GM23338 (cell line): ENCODE measurements around the gene GOLGA1. TPM values are rescaled to one million over a fixed set of nuclear protein-coding genes. Genes with fewer than 3 reads are reported as not detected.
"Not testable (repeated sequence)": the region's sequence is repeated elsewhere in the genome, so short reads cannot be mapped to it uniquely, and the experiment has no call there.

ENCODE experiments used
- ATAC-seq: fragments of 200-7000 bp; cut with Tn5 transposase; 3 replicates; pipeline ENCODE4 v1.9.1; 2020
- DNase-seq: peaks from one replicate; pipeline ENCODE4 v3.0.0-alpha.2; 2015; ENCODE audit warnings: low spot score
- H2AFZ ChIP-seq: fragments of 200-600 bp; sonication (generic); 2 replicates; pipeline ENCODE4 v1.8.0; 2016; ENCODE audit warnings: antibody characterized with exemption, mild to moderate bottlenecking, moderate library complexity
- H3F3A ChIP-seq: fragments of 200-600 bp; sonication (generic); replicated peaks from 2 replicates; pipeline ENCODE4 v1.8.0; 2017; ENCODE audit warnings: antibody characterized with exemption, mixed run types, low read depth
- H3K27ac ChIP-seq: fragments of 200-600 bp; sonication (generic); 2 replicates; pipeline ENCODE4 v1.6.1; 2016; ENCODE audit warnings: low read depth
- H3K27me3 ChIP-seq: fragments of 200-600 bp; sonication (generic); 2 replicates; pipeline ENCODE4 v1.8.0; 2016; ENCODE audit warnings: mild to moderate bottlenecking, mixed run types, moderate library complexity; ENCODE audit not compliant: insufficient read depth
- H3K36me3 ChIP-seq: fragments of 200-600 bp; sonication (generic); 2 replicates; pipeline ENCODE4 v1.8.0; 2016; ENCODE audit warnings: mild to moderate bottlenecking; ENCODE audit not compliant: insufficient read depth
- H3K4me1 ChIP-seq: fragments of 200-600 bp; sonication (generic); 2 replicates; pipeline ENCODE4 v1.8.0; 2016; ENCODE audit warnings: mild to moderate bottlenecking, moderate library complexity; ENCODE audit not compliant: insufficient read depth
- H3K4me2 ChIP-seq: fragments of 200-600 bp; sonication (generic); 2 replicates; pipeline ENCODE4 v1.7.1; 2017; ENCODE audit warnings: mixed run types
- H3K4me3 ChIP-seq: fragments of 200-600 bp; sonication (generic); 2 replicates; pipeline ENCODE4 v1.6.1; 2016; ENCODE audit warnings: mixed run types
- H3K79me2 ChIP-seq: fragments of 200-600 bp; sonication (generic); replicated peaks from 2 replicates; pipeline ENCODE4 v1.8.0; 2017; ENCODE audit warnings: mild to moderate bottlenecking; ENCODE audit not compliant: insufficient read depth
- H3K9me2 ChIP-seq: fragments of 200-600 bp; sonication (generic); 2 replicates; pipeline ENCODE4 v1.8.0; 2017; ENCODE audit not compliant: insufficient read depth
- H4K20me1 ChIP-seq: fragments of 200-600 bp; sonication (generic); replicated peaks from 2 replicates; pipeline ENCODE4 v1.8.0; 2017; ENCODE audit warnings: mild to moderate bottlenecking; ENCODE audit not compliant: insufficient read depth
- H3K27ac Mint-ChIP-seq: 2 replicates; pipeline ENCODE4 v1.8.0; 2020; ENCODE audit warnings: inconsistent platforms, mild to moderate bottlenecking, moderate library complexity, mixed read lengths
- H3K27me3 Mint-ChIP-seq: 3 replicates; pipeline ENCODE4 v1.8.0; 2022; ENCODE audit warnings: low read depth, mild to moderate bottlenecking, moderate library complexity, mixed read lengths, inconsistent platforms; ENCODE audit not compliant: insufficient read depth, poor library complexity
- H3K36me3 Mint-ChIP-seq: 3 replicates; pipeline ENCODE4 v1.8.0; 2021; ENCODE audit warnings: low read depth, mild to moderate bottlenecking, inconsistent platforms, moderate library complexity, mixed read lengths
- H3K4me1 Mint-ChIP-seq: 3 replicates; pipeline ENCODE4 v1.8.0; 2020; ENCODE audit warnings: mild to moderate bottlenecking, inconsistent platforms, mixed read lengths
- H3K4me3 Mint-ChIP-seq: 3 replicates; pipeline ENCODE4 v1.8.0; 2021; ENCODE audit warnings: moderate library complexity, mild to moderate bottlenecking, inconsistent platforms, mixed read lengths
- H3K9me3 Mint-ChIP-seq: 3 replicates; pipeline ENCODE4 v1.8.0; 2020; ENCODE audit warnings: moderate library complexity, mild to moderate bottlenecking, inconsistent platforms, mixed read lengths
- CREB1 ChIP-seq: fragments of 250-450 bp; sonication (Bioruptor Pico); IDR thresholded peaks from 2 replicates; pipeline ENCODE4 v1.5.0; 2020; ENCODE audit warnings: low read depth, mild to moderate bottlenecking, moderate library complexity
- EZH2 ChIP-seq: fragments of 200-600 bp; sonication (generic); IDR thresholded peaks from one replicate; pipeline ENCODE4 v1.8.0; 2017; ENCODE audit warnings: antibody characterized with exemption, mild to moderate bottlenecking, low read depth; ENCODE audit not compliant: unreplicated experiment
- JUNB ChIP-seq: IDR thresholded peaks from one replicate; pipeline ENCODE4 v1.6.1; 2016; ENCODE audit warnings: antibody characterized with exemption; ENCODE audit not compliant: unreplicated experiment
- NANOG ChIP-seq: IDR thresholded peaks from 2 replicates; pipeline ENCODE4 v1.6.1; 2016; ENCODE audit warnings: antibody characterized with exemption, borderline replicate concordance
- POLR2AphosphoS5 ChIP-seq: IDR thresholded peaks from 2 replicates; pipeline ENCODE4 v1.6.1; 2016; ENCODE audit warnings: antibody characterized with exemption, low read depth
- REST ChIP-seq: IDR thresholded peaks from one replicate; pipeline ENCODE4 v1.6.1; 2018; ENCODE audit warnings: antibody characterized with exemption; ENCODE audit not compliant: unreplicated experiment
- STAT1 ChIP-seq: IDR thresholded peaks from one replicate; pipeline ENCODE4 v1.6.1; 2016; ENCODE audit warnings: antibody characterized with exemption; ENCODE audit not compliant: unreplicated experiment
- ZNF114 ChIP-seq: fragments of 250-450 bp; sonication (Bioruptor Pico); IDR thresholded peaks from 2 replicates; pipeline ENCODE4 v1.5.0; 2020; ENCODE audit warnings: mild to moderate bottlenecking, moderate library complexity
- ZNF331 ChIP-seq: fragments of 250-450 bp; sonication (Bioruptor Pico); IDR thresholded peaks from 2 replicates; pipeline ENCODE4 v1.5.0; 2020; ENCODE audit warnings: low read depth, mild to moderate bottlenecking, moderate library complexity
- ZNF462 ChIP-seq: fragments of 250-450 bp; sonication (Bioruptor Pico); IDR thresholded peaks from 2 replicates; pipeline ENCODE4 v1.5.0; 2020; ENCODE audit warnings: mild to moderate bottlenecking, moderate library complexity
- polyA plus RNA-seq: library from polyadenylated mRNA; unstranded; fragments of >200 nt; fragmentation: Nextera tagmentation; extraction: Ambion mirVana; gene quantifications from 2 replicates; pipeline ENCODE4 v1.2.1, GENCODE V29; 2016
- total RNA-seq: library from RNA; depleted of rRNA; stranded (reverse); fragments of >200 nt; shearing (Covaris generic); gene quantifications from 2 replicates; pipeline ENCODE4 v1.2.3, GENCODE V29; 2014
- TF ChIP-seq, protein P1 (sequence below): IDR thresholded peaks from 2 replicates; pipeline ENCODE4 v1.6.1; 2016; ENCODE audit warnings: antibody characterized with exemption

The GOLGA1 gene
- total and polyA plus RNA-seq, 2 experiments from 2014 or later, result 6.1 to 8.0 TPM

DNA sequence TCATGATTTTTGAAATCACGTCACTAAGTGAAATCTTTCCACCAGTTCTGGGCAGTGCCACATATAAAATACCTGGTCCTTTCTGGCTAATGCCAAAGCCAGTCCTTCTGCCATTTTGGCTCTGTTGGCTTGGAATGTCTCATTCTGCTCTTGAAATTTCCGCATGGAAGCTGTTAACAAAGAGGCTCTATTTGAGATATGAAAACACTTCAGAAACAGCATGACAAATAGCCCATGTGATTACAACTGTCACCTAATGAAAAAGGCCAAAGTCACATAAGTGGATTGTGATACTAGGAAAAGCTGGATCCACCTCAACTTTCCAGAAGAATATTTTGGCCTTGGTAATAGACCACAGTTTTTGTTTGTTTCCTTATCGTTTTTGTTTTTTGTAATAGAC is 12.8 kb downstream of the GOLGA1 start (continued):
- TF ChIP-seq REST, result no peak
- TF ChIP-seq CREB1 (CRISPR knock-in tag), result no peak
- no peak for TF ChIP-seq POLR2AphosphoS5
- no peak for TF ChIP-seq STAT1
- TF ChIP-seq NANOG, result no peak
- TF ChIP-seq ZNF114 (CRISPR knock-in tag), result no peak
- TF ChIP-seq JUNB, result no peak
- TF ChIP-seq, protein P1, sequence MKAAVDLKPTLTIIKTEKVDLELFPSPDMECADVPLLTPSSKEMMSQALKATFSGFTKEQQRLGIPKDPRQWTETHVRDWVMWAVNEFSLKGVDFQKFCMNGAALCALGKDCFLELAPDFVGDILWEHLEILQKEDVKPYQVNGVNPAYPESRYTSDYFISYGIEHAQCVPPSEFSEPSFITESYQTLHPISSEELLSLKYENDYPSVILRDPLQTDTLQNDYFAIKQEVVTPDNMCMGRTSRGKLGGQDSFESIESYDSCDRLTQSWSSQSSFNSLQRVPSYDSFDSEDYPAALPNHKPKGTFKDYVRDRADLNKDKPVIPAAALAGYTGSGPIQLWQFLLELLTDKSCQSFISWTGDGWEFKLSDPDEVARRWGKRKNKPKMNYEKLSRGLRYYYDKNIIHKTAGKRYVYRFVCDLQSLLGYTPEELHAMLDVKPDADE, result no peak

GRCh38 chr9:124920394-124920793 is 20.5 kb downstream of the GOLGA1 start:
- H3K27me3 Mint-ChIP-seq, H4K20me1 ChIP-seq, H3F3A ChIP-seq, H3K27ac ChIP-seq, H3K9me2 ChIP-seq, H3K4me3 Mint-ChIP-seq, H3K4me2 ChIP-seq, DNase-seq, H2AFZ ChIP-seq, H3K9me3 Mint-ChIP-seq, H3K27ac Mint-ChIP-seq, H3K4me3 ChIP-seq, H3K4me1 Mint-ChIP-seq, H3K36me3 Mint-ChIP-seq, H3K4me1 ChIP-seq, H3K79me2 ChIP-seq, H3K27me3 ChIP-seq, H3K36me3 ChIP-seq, ATAC-seq: not testable (repeated sequence)

DNA sequence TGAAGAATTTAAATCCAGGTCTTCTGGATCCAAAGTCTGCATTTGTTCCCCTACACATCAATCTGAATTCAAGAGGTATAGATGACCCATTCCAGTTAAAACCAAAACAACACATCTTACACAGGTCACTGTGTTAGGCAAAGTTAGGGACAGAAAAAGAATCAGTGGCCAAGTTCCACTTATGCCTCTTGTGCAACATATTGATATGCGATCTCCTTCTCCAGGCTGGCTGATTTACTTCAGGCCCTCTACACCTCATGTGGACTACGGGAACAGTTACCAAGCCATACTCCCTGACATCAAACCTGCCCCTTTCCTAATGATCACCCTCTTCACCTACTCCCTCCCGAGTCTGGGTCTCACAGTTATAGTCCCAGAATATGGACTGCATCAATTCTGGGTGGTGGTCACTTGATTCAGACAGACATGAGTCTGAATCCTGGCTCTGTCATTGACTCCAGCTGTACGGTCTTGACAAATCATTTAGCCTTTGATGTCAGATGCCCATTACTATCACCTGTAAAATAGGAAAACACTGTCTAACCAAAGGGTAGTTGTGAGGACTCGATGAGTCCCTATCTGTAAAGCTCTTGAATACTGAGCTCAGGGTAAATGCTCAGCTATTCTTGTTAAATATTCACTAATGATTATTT is 26.0 kb downstream of the GOLGA1 start:
- ATAC-seq, result no peak
- Histone ChIP-seq H2AFZ (no peak overlapping the region), H3K4me2 (no peak overlapping the region), H3K4me1 (no peaks in the 10 kb centered on the region), H4K20me1 (no peaks in the 10 kb centered on the region), H3K79me2 (no peaks in the 10 kb centered on the region), H3K9me2 (no peaks in the 10 kb centered on the region), H3K27me3 (no peaks in the 10 kb centered on the region), H3F3A (0 out of 2 replicates have a peak, but pooled peaks cover 4% of the 10 kb centered on the region), H3K36me3 (no peaks in the 10 kb centered on the region), H3K4me3 (no peak overlapping the region), H3K27ac (no peak overlapping the region; the same call in 1 of the 2 replicates)
- no peaks in the 10 kb centered on the region for H3K9me3 Mint-ChIP-seq
- peaks cover 2% of the 10 kb centered on the region for H3K27me3 Mint-ChIP-seq
- DNase-seq, result no peak
- no peak overlapping the region for H3K4me3 Mint-ChIP-seq
- H3K4me1 Mint-ChIP-seq, result no peaks in the 10 kb centered on the region
- H3K36me3 Mint-ChIP-seq, result peaks cover 9% of the 10 kb centered on the region; the same call in 2 of the 3 replicates
- H3K27ac Mint-ChIP-seq, result no peak overlapping the region
- no peak for TF ChIP-seq ZNF331 (CRISPR knock-in tag)
- TF ChIP-seq EZH2, result no peak
- TF ChIP-seq ZNF462 (CRISPR knock-in tag), result no peak
